A673 (cell line): ENCODE results near the gene TPH2. TPM values are rescaled to one million over a fixed set of nuclear protein-coding genes. Genes with fewer than 3 reads are reported as not detected.

ENCODE experiments used
- BruUV-seq: library from RNA; stranded (reverse); fragments of 400-500 nt; replicated peaks from 2 replicates; lab custom pipeline; 2021; lab: Mats Ljungman, UMichigan
- CTCF ChIA-PET: fragments of 300-600 bp; sonication (Branson Sonifier 250); formaldehyde crosslinking; loops from one replicate; lab custom pipeline; 2022; ENCODE audit warnings: antibody characterized with exemption; lab: Charles Lee
- POLR2A ChIA-PET: fragments of 300-600 bp; sonication (Branson Sonifier 250); formaldehyde crosslinking; loops from one replicate; lab custom pipeline; 2022; ENCODE audit warnings: antibody characterized with exemption; ENCODE audit not compliant: low non-redundant PET; lab: Charles Lee
- DNase-seq: peaks from one replicate; pipeline ENCODE4 v3.0.0-alpha.2; 2015; ENCODE audit warnings: low spot score
- H3K27ac ChIP-seq: fragments of 200-600 bp; sonication (generic); 2 replicates; pipeline ENCODE4 v1.5.1; 2016; ENCODE audit warnings: mixed run types, low read depth, mild to moderate bottlenecking, mixed read lengths, antibody characterized with exemption, low read length; ENCODE audit not compliant: poor library complexity, severe bottlenecking
- H3K27me3 ChIP-seq: fragments of 200-600 bp; sonication (generic); replicated peaks from 2 replicates; pipeline ENCODE4 v1.6.1; 2017; ENCODE audit warnings: mixed run types, low read depth, mild to moderate bottlenecking, mixed read lengths, antibody characterized with exemption, low read length; ENCODE audit not compliant: insufficient read depth, poor library complexity
- H3K36me3 ChIP-seq: fragments of 200-600 bp; sonication (generic); 2 replicates; pipeline ENCODE4 v1.6.1; 2016; ENCODE audit warnings: mixed run types, mild to moderate bottlenecking, mixed read lengths, antibody characterized with exemption, low read length; ENCODE audit not compliant: insufficient read depth, poor library complexity, severe bottlenecking
- H3K4me1 ChIP-seq: fragments of 200-600 bp; sonication (generic); 2 replicates; pipeline ENCODE4 v1.6.1; 2017; ENCODE audit warnings: mixed run types, mild to moderate bottlenecking, mixed read lengths, antibody characterized with exemption, low read length; ENCODE audit not compliant: insufficient read depth, poor library complexity, severe bottlenecking
- H3K4me3 ChIP-seq: fragments of 200-600 bp; sonication (generic); 2 replicates; pipeline ENCODE4 v1.5.1; 2016; ENCODE audit warnings: low read depth, mixed run types, mild to moderate bottlenecking, mixed read lengths, low read length; ENCODE audit not compliant: poor library complexity, severe bottlenecking
- H3K9me3 ChIP-seq: fragments of 200-600 bp; sonication (generic); 2 replicates; pipeline ENCODE4 v1.6.1; 2016; ENCODE audit warnings: mixed run types, low read depth, mild to moderate bottlenecking, mixed read lengths, antibody characterized with exemption, low read length; ENCODE audit not compliant: poor library complexity, severe bottlenecking
- CTCF ChIP-seq: fragments of 300-800, 200-600 bp; sonication (generic); conservative IDR thresholded peaks from 2 replicates; pipeline ENCODE4 v1.5.1; 2017; ENCODE audit warnings: low read depth, mild to moderate bottlenecking, antibody characterized with exemption, low read length, moderate library complexity, mixed read lengths
- EZH2 ChIP-seq: fragments of 200-600 bp; sonication (generic); IDR thresholded peaks from 2 replicates; pipeline ENCODE4 v1.6.1; 2017; ENCODE audit warnings: borderline replicate concordance, low read depth, mild to moderate bottlenecking, mixed read lengths, antibody characterized with exemption, low read length; ENCODE audit not compliant: poor library complexity, severe bottlenecking
- intact Hi-C: fragments of 100-400 bp; cut with micrococcal nuclease; formaldehyde crosslinking; loops from one replicate; pipeline ENCODE4 v1.10.0; 2022; ENCODE audit not compliant: unreplicated experiment
- total RNA-seq: library from RNA; stranded (reverse); gene quantifications from 2 replicates; pipeline ENCODE4 v1.2.3, GENCODE V29; 2021

Gene TPH2
- total RNA-seq, 1 experiment from 2014 or later: 0.82 TPM

GRCh38 chr12:72074956-72075355 lies 136.3 kb downstream of the TPH2 start:
- ChIA-PET CTCF (no interaction called here), POLR2A (no interaction called here)
- Histone ChIP-seq H3K27me3 (no peaks in the 10 kb centered on the region), H3K36me3 (no peaks in the 10 kb centered on the region), H3K9me3 (no peaks in the 10 kb centered on the region), H3K27ac (peak overlapping the region; percentile 90), H3K4me1 (peaks cover 37% of the 10 kb centered on the region), H3K4me3 (no peak overlapping the region)
- TF ChIP-seq CTCF (no peak), EZH2 (no peak)
- BruUV-seq: no TSS peak
- intact Hi-C loops: no loop called here
- DNase-seq: peak; percentile 78

- no peaks in the 10 kb centered on the region for H3K36me3 ChIP-seq
- TF ChIP-seq CTCF (no peak), EZH2 (no peak)
- CTCF ChIA-PET: no interaction called here
- H3K4me3 ChIP-seq: no peak overlapping the region
- H3K4me1 ChIP-seq: peaks cover 37% of the 10 kb centered on the region
- no peaks in the 10 kb centered on the region for H3K9me3 ChIP-seq
- peak overlapping the region; percentile 90 for H3K27ac ChIP-seq
- peak; percentile 92 for DNase-seq
- no TSS peak for BruUV-seq
- intact Hi-C loops: no loop called here
- POLR2A ChIA-PET: no interaction called here
- no peaks in the 10 kb centered on the region for H3K27me3 ChIP-seq
Measured at GRCh38 chr12:72075401-72075800, 136.8 kb downstream of the TPH2 start.

- POLR2A ChIA-PET: no interaction called here
- Histone ChIP-seq H3K36me3 (no peaks in the 10 kb centered on the region), H3K4me1 (peaks cover 37% of the 10 kb centered on the region), H3K4me3 (no peak overlapping the region), H3K9me3 (no peaks in the 10 kb centered on the region), H3K27ac (peak overlapping the region; percentile 90), H3K27me3 (no peaks in the 10 kb centered on the region)
- DNase-seq: no peak
- BruUV-seq: TSS peak; percentile 39
- TF ChIP-seq EZH2: no peak
- no peak for TF ChIP-seq CTCF
- intact Hi-C loops: no loop called here
- CTCF ChIA-PET: no interaction called here
Measured at GRCh38 chr12:72075891-72076557, 137.4 kb downstream of the TPH2 start.
